D721Med (cell line): ENCODE data around the gene HSPG2.
"Not testable (repeated sequence)": the region's sequence is repeated elsewhere in the genome, so short reads cannot be mapped to it uniquely, and the experiment has no call there.

Experiments
- DNase-seq: peaks from one replicate; pipeline ENCODE4 v3.0.0; 2011; ENCODE audit warnings: low spot score; ENCODE audit not compliant: insufficient read length
- FAIRE-seq: peaks from 2 replicates; lab custom pipeline; 2011; peaks lifted over from hg19 to GRCh38; lab: Jason Lieb, UNC
- CTCF ChIP-seq: IDR thresholded peaks from 2 replicates; pipeline ENCODE4 v1.5.1; 2012; ENCODE audit warnings: mild to moderate bottlenecking, control low read depth; ENCODE audit not compliant: insufficient read depth; ENCODE audit errors: missing control alignments

The HSPG2 gene

GRCh38 chr1:21924503-21925005 lies 12.6 kb downstream of the HSPG2 start:
- no peak for TF ChIP-seq CTCF
- FAIRE-seq (no peak), DNase-seq (no peak)

GRCh38 chr1:21922090-21923013 lies 14.8 kb downstream of the HSPG2 start:
- TF ChIP-seq CTCF, result no peak
- FAIRE-seq (no peak), DNase-seq (no peak)

DNA sequence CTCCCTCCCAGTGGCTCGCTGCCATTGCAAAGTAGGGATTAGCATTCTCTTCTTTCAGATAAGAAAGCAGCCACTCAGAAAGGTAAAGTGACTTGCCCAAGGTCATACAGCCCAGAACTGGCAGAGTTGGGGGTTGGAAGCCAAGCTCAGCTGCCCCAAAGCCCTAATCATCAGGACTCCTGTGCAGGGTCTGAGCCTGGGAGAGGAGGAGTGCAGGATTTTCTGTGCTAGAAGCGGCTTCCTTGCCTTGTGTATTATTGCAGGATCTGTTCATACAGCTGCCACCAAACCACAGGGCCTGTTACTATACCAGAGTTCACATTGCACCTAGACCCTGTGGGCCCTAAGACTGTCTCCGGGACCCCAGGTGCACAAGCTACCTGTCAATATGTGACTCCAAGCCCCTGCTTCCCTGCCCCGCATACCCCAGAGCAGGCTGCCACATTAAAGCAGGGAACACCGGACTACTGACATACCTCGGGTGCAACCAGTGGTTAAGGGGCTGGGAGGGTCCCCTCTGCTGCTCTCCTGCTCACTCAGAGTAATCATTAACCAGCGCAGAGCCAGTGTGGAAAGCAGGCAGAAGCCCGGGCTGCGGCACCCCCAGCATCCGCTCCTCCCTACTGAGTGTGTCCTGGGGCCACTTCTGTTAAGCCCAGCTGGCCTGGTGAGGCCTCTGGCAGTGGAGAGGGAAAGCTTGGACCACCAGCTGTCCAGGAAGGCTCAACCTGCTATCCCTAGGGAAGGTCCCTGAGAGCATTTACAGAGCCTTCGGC lies 15.8 kb downstream of the HSPG2 start:
- DNase-seq (no peak), FAIRE-seq (no peak)
- no peak for TF ChIP-seq CTCF

DNA sequence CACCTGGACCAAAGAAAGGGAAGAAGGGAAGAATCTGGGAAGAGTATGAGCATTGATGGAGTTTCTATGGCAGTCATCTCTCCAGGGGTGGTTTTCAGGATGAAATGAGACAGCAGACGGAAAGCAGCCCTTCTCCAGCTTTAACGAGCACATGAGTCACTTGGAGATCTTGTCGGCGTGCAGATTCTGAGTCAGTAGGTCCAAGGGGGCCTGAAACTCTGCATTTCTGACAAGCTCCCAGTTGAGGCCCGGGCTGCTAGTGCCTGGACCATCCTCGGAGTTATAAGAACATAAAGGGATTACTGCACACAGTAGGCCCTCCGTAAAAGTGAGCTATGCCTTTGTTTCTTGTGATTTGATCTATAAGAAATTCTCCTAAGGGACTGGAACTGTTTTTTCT lies 17.6 kb downstream of the HSPG2 start:
- FAIRE-seq (no peak), DNase-seq (no peak)
- TF ChIP-seq CTCF, result no peak

DNA sequence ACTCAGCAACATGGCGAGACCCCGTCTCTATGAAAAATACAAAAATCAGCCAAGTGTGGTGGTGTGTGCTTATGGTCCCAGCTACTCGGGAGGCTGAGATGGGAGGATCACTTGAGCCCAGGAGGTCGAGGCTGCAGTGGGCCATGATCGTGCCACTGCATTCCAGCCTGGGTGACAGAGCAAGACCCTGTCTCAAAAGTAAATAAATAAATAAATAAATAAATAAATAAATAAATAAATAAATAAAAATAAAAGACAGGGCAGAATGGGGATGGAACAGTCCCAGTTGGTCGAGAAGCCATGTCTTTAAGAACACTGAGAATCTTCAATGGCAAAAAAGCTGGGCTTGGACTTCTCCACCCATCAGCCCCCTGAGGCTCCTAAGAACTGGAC lies 19.9 kb downstream of the HSPG2 start:
- not testable (repeated sequence) for DNase-seq, FAIRE-seq

- no peak for TF ChIP-seq CTCF
- no peak for DNase-seq
- FAIRE-seq, result no peak
Measured at GRCh38 chr1:21916447-21917238, 20.5 kb downstream of the HSPG2 start.
